Measurements from ENCODE around the gene ZNF790. TPM values are rescaled to one million over a fixed set of nuclear protein-coding genes. Genes with fewer than 3 reads are reported as not detected.

ZNF790 gene
- polyA plus RNA-seq, 3 donors: 11.1 to 14.1 (median 12.3) TPM

DNA sequence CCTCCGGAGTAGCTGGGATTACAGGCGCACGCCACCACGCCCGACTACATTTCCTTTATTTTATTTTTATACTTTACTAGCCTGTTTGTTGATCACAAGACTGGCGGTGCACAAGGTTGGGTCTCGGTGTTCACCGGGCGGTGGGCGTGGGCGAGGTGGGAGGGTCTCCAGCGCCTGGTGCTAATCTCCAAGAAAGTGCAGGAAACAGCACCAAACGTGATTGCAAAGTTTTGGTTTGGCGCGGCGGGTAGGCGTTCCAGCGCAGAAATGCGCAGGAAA is 41.5 kb downstream of the ZNF790 start:
- no peak for DNase-seq (ENCODE audit: extremely low read depth in 1 of 11, low read depth in 9 of 11, low spot score in 4 of 11)

GRCh38 chr19:36791420-36792141 is 46.6 kb downstream of the ZNF790 start:
- peak in 2 of 11 donors; percentile 16 to 21 for DNase-seq (ENCODE audit: extremely low read depth in 1 of 11, low read depth in 9 of 11, low spot score in 4 of 11)

DNA sequence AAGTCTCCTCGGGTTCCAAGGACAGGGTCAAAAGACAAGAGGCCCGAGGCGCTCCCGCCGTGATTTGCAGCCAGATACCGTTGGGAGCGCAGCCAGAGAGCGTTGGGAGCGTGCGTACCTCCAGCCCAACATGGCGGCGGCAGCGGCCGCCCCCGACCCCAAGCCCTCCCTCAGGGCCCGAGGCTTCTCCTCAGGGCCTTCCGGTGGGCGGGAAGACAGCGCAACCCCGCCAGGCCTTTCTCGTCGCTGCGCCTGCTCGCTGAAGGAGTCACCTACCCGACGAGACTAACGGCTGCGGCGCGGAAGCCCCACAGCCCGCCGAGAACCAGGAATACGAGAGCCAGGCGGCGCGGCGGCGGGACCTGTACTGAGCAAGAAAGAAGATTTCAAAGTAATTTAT is 62.4 kb downstream of the ZNF790 start:
- peak in 2 of 11 donors; percentile 27 to 28 for DNase-seq (ENCODE audit: extremely low read depth in 1 of 11, low read depth in 9 of 11, low spot score in 4 of 11)

GRCh38 chr19:36773223-36773579 is 65.0 kb downstream of the ZNF790 start:
- DNase-seq (ENCODE audit: extremely low read depth in 1 of 11, low read depth in 9 of 11, low spot score in 4 of 11): no peak

DNA sequence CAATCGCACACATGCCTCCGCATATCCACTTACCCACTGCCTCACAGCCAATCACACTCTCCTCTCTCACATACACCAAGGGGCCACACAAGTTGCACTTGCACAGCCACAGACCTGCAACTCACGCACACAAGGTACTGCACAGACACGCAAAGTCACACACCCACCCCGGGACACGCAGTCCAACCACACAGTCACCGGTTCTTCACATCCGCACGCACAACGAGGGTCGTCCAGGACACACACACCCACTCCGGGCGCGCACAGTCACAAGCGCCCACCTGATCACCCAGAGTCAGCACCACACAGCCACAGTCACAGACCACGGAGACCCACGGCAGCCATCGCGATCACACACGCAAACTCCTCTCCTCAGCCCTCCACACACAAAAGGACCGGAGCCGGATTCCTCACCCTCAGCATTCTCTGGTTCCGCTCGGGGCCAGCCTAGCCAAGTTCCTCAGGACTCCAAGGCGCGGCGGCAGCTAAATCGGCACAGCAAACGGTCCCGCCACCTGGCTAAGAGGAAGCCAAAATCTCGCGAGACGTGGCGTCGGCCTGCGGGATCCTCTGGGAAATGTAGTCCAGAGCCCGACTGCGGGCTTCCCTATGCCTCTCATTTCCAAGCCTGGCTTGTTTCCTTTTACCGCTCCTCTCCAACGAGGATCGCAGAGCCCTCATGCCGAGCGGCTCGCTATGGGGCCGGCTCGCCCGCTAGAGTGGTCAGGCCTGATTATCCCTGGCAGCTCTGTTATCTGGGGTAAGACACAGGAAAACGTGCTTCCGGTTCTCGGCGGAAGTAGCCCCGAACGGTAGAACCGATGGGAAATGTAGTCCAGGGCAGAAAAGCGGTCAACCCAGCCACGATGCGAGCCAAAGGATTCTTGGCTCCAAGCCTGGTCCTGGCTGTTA is 65.6 kb downstream of the ZNF790 start, which contains the start of gene ZNF850:
TSS of gene ZNF850 (minus strand) at position 497 of the 912 bp plus-strand sequence. CDS start 10,201 bp downstream, outside the sequence.
- DNase-seq (ENCODE audit: extremely low read depth in 1 of 11, low read depth in 9 of 11, low spot score in 4 of 11): peak; percentile 85 to 95 (median 92)

DNA sequence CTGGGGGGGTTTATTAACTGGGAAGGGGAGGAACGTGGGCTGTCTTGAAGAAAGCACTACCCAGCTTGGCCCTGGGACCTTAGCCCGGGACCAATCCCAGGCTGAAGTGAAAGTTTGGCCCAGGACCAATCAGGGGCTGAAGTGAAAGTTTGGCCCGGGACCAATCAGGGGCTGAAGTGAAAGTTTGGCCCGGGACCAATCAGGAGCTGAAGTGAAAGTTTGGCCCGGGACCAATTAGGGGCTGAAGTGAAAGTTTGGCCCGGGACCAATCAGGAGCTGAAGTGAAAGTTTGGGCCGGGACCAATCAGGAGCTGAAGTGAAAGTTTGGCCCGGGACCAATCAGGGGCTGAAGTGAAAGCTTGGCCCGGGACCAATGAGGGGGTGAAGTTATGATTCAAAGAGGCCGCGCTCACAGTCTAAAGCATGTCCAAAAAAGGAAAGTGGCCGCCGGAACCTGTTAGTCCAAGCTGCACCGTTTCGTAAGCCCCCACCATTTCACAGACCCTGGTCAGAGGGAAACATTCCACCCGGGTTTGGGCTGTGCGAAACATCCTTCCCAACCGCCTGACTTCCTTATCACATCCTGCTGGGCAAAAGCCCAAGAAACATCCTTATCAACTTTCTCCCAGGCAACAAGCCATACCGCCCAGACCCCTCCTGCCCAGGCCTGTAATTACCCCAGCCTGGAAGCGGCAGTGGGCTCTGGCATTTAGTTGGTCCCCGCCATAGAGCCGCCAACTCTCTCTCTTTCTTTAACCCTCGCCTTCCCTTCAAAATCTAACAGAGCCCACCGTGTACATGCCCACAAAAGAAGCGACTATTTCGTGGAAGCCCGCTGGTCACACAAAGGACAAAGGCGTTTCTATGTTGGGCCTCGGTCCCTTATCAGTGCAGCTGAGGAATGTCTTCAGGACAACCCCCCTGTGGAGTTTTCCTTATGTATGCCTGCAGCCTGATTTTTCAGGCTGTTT is 66.6 kb downstream of the ZNF790 start:
- peak; percentile 55 to 84 (median 73) for DNase-seq (ENCODE audit: extremely low read depth in 1 of 11, low read depth in 9 of 11, low spot score in 4 of 11)

Other genes with a start within 250 kb of the ZNF790 start
- 10 to 100 TPM in 1 of 3 donors, 1 to 10 TPM in 2; 6.7 to 10.8 (median 7.7) TPM for gene ZNF382, start 233.1 kb downstream of the ZNF790 start, polyA plus RNA-seq (ENCODE audit: insufficient read length in 3 of 3)
- gene ZNF461, start 171.6 kb downstream of the ZNF790 start, polyA plus RNA-seq (ENCODE audit: insufficient read length in 3 of 3): 10 to 100 TPM; 11.2 to 13.5 (median 13.5) TPM
- gene ZNF567, start 150.8 kb downstream of the ZNF790 start, polyA plus RNA-seq (ENCODE audit: insufficient read length in 3 of 3): 10 to 100 TPM; 11.6 to 15.9 (median 15.9) TPM
- 1 to 10 TPM; 3.1 to 3.9 (median 3.3) TPM for gene ZNF850, start 65.6 kb downstream of the ZNF790 start, polyA plus RNA-seq (ENCODE audit: insufficient read length in 3 of 3)
- gene ZNF345, start 12.5 kb upstream of the ZNF790 start, polyA plus RNA-seq (ENCODE audit: insufficient read length in 3 of 3): 10 to 100 TPM; 13.7 to 21.4 (median 15.7) TPM
- gene ZNF829, start 77.9 kb upstream of the ZNF790 start, polyA plus RNA-seq (ENCODE audit: insufficient read length in 3 of 3): 1 to 10 TPM; 6.8 to 8.4 (median 7.1) TPM
- 10 to 100 TPM; 23.8 to 26.1 (median 23.8) TPM for gene ZNF568, start 77.9 kb upstream of the ZNF790 start, polyA plus RNA-seq (ENCODE audit: insufficient read length in 3 of 3)
- gene ZNF420, start 240.0 kb upstream of the ZNF790 start, polyA plus RNA-seq (ENCODE audit: insufficient read length in 3 of 3): 10 to 100 TPM; 23.4 to 25.4 (median 24.8) TPM

All from renal cortex interstitium (tissue), 11 donors.